Endothelial cell of umbilical vein (primary cell): ENCODE data around the gene COL9A1. TPM values are rescaled to one million over a fixed set of nuclear protein-coding genes. Genes with fewer than 3 reads are reported as not detected.

Experiments
- BruUV-seq: library from RNA; stranded (reverse); fragments of 400-500 nt; replicated peaks from 2 replicates; lab custom pipeline; 2021; lab: Mats Ljungman, UMichigan
- CTCF ChIA-PET: fragments of 300-600, 350-600 bp; sonication (Branson Sonifier 250); formaldehyde crosslinking; loops from one replicate; lab custom pipeline; 2021; ENCODE audit warnings: antibody characterized with exemption, inconsistent platforms; lab: Charles Lee
- POLR2A ChIA-PET: fragments of 300-600, 350-600 bp; sonication (Branson Sonifier 250); formaldehyde crosslinking; loops from one replicate; lab custom pipeline; 2021; ENCODE audit warnings: antibody characterized with exemption, inconsistent platforms; lab: Charles Lee
- DNase-seq: peaks from one replicate; pipeline ENCODE4 v3.0.0-alpha.2; 2011; ENCODE audit warnings: low read depth, low spot score
- FAIRE-seq: peaks from 2 replicates; lab custom pipeline; 2011; peaks lifted over from hg19 to GRCh38; lab: Jason Lieb, UNC
- H2AFZ ChIP-seq: 2 replicates; pipeline ENCODE4 v1.6.0; 2012; ENCODE audit warnings: low read depth, low read length, control low read depth, inconsistent platforms
- H3K27ac ChIP-seq: 2 replicates; pipeline ENCODE4 v1.5.1; 2011; ENCODE audit warnings: low read depth, mild to moderate bottlenecking, control low read depth, low read length, moderate library complexity; ENCODE audit not compliant: insufficient read depth
- H3K27me3 ChIP-seq, 2 experiments: 2 replicates each; pipeline versions ENCODE4 v1.6.0 to v1.6.1; 2011; ENCODE audit warnings: low read length in 2 of 2, mixed read lengths in 1 of 2; ENCODE audit not compliant: control insufficient read depth in 2 of 2, insufficient read depth in 2 of 2
- H3K36me3 ChIP-seq, 2 experiments: 2 replicates in 1 of 2; 3 replicates in 1 of 2; pipeline ENCODE4 v1.5.1; 2011; ENCODE audit warnings: low read length in 2 of 2, mild to moderate bottlenecking in 1 of 2, moderate library complexity in 1 of 2; ENCODE audit not compliant: control insufficient read depth in 2 of 2, insufficient read depth in 2 of 2; ENCODE audit errors: extremely low read depth in 1 of 2
- H3K4me1 ChIP-seq: 3 replicates; pipeline ENCODE4 v1.5.1; 2011; ENCODE audit warnings: mild to moderate bottlenecking, low read length; ENCODE audit not compliant: control insufficient read depth, insufficient read depth; ENCODE audit errors: extremely low read depth
- H3K4me2 ChIP-seq: 2 replicates; pipeline ENCODE4 v1.6.1; 2011; ENCODE audit warnings: low read length, control low read depth, mixed read lengths; ENCODE audit not compliant: insufficient read depth
- H3K4me3 ChIP-seq, 3 experiments: fragments of 200-600 bp in 1 of 3; sonication (generic), shearing (Covaris generic) in 1 of 3; replicated peaks in 1 of 3; 2 replicates each; pipeline ENCODE4 v1.5.1; 2011 to 2016; ENCODE audit warnings: control low read depth in 3 of 3, low read length in 3 of 3, mild to moderate bottlenecking in 2 of 3, inconsistent platforms in 1 of 3, low read depth in 1 of 3, moderate library complexity in 1 of 3; ENCODE audit not compliant: insufficient read depth in 1 of 3
- H3K79me2 ChIP-seq: 2 replicates; pipeline ENCODE4 v1.6.0; 2012; ENCODE audit warnings: low read length, inconsistent platforms; ENCODE audit not compliant: control insufficient read depth, insufficient read depth
- H3K9ac ChIP-seq: replicated peaks from 2 replicates; pipeline ENCODE3; 2011; ENCODE audit warnings: low read length, control low read depth; ENCODE audit not compliant: insufficient read depth; ENCODE audit errors: extremely low read depth
- H3K9me1 ChIP-seq: replicated peaks from 3 replicates; pipeline ENCODE4 v1.6.0; 2011; ENCODE audit warnings: mild to moderate bottlenecking, low read length; ENCODE audit not compliant: control insufficient read depth, insufficient read depth; ENCODE audit errors: extremely low read depth
- H3K9me3 ChIP-seq: replicated peaks from 2 replicates; pipeline ENCODE4 v1.5.1; 2012; ENCODE audit warnings: low read length, inconsistent platforms; ENCODE audit not compliant: control insufficient read depth, insufficient read depth
- H4K20me1 ChIP-seq: replicated peaks from 2 replicates; pipeline ENCODE3; 2011; ENCODE audit warnings: mild to moderate bottlenecking, low read length; ENCODE audit not compliant: control insufficient read depth, insufficient read depth; ENCODE audit errors: extremely low read depth
- EZH2 ChIP-seq: IDR thresholded peaks from 2 replicates; pipeline ENCODE4 v1.6.1; 2012; ENCODE audit warnings: borderline replicate concordance, low read depth, mild to moderate bottlenecking, moderate library complexity, low read length, inconsistent platforms; ENCODE audit not compliant: severe bottlenecking
- FOS ChIP-seq: IDR thresholded peaks from 2 replicates; pipeline ENCODE4 v1.6.1; 2011; ENCODE audit warnings: mild to moderate bottlenecking, low read length, moderate library complexity, borderline replicate concordance; ENCODE audit not compliant: insufficient read depth
- GATA2 ChIP-seq: IDR thresholded peaks from 2 replicates; pipeline ENCODE4 v1.7.0; 2011; ENCODE audit warnings: low read depth, mild to moderate bottlenecking, moderate library complexity, mixed read lengths, low read length; ENCODE audit not compliant: insufficient read length, insufficient read depth
- JUN ChIP-seq: IDR thresholded peaks from 2 replicates; pipeline ENCODE4 v1.6.1; 2011; ENCODE audit warnings: borderline replicate concordance, low read depth; ENCODE audit not compliant: insufficient read length, insufficient read depth
- MAX ChIP-seq: IDR thresholded peaks from 2 replicates; pipeline ENCODE4 v1.6.1; 2011; ENCODE audit not compliant: insufficient read depth, insufficient read length
- MYC ChIP-seq: IDR thresholded peaks from one replicate; pipeline ENCODE4 v1.6.1; 2011; ENCODE audit warnings: mild to moderate bottlenecking, low read depth, low read length
- POLR2A ChIP-seq: IDR thresholded peaks from 2 replicates; pipeline ENCODE4 v1.6.1; 2012; ENCODE audit warnings: low read depth, mild to moderate bottlenecking, control low read depth, low read length
- POLR2AphosphoS5 ChIP-seq: IDR thresholded peaks from 2 replicates; pipeline ENCODE4 v1.6.1; 2012; ENCODE audit warnings: low read depth, mild to moderate bottlenecking, control low read depth, low read length, moderate library complexity; ENCODE audit not compliant: insufficient read depth
- dilution Hi-C: fragments of 300-500 bp; cut with MboI; formaldehyde crosslinking; loops from one replicate; pipeline ENCODE4 v1.15.0; 2019; ENCODE audit warnings: low sequenced_read_pairs; ENCODE audit not compliant: extremely low pct_ligation_motif_present
- intact Hi-C: fragments of 100-400 bp; cut with micrococcal nuclease; formaldehyde crosslinking; loops from one replicate; pipeline ENCODE4 v1.10.0; 2022
- polyA plus RNA-seq, 4 experiments: library from polyadenylated mRNA; depleted of rRNA in 3 of 4; stranded (reverse) in 3 of 4; unstranded in 1 of 4; fragments of >200 nt; gene quantifications; 2 replicates each; pipeline versions ENCODE4 v1.2.1 to v1.2.3, GENCODE V29; 2011 to 2012; ENCODE audit warnings: missing spikeins in 1 of 4
- total RNA-seq: library from RNA; stranded (reverse); gene quantifications from 2 replicates; pipeline ENCODE4 v1.2.3, GENCODE V29; 2021
- TF ChIP-seq, protein P1 (sequence below), 2 donors: IDR thresholded peaks; 1 replicate in 1 of 2; 2 replicates in 1 of 2; pipeline ENCODE4 v1.5.1; 2011; ENCODE audit warnings: low read length in 2 of 2, mild to moderate bottlenecking in 2 of 2, moderate library complexity in 2 of 2, control low read depth in 1 of 2, inconsistent platforms in 1 of 2, low read depth in 1 of 2; ENCODE audit not compliant: insufficient read depth in 1 of 2; ENCODE audit errors: extremely low read depth in 1 of 2

COL9A1 gene
- total and polyA plus RNA-seq, 2 donors (not counting 3 experiments of a cell fraction or from before 2014, with no cell fraction given), result not detected

DNA sequence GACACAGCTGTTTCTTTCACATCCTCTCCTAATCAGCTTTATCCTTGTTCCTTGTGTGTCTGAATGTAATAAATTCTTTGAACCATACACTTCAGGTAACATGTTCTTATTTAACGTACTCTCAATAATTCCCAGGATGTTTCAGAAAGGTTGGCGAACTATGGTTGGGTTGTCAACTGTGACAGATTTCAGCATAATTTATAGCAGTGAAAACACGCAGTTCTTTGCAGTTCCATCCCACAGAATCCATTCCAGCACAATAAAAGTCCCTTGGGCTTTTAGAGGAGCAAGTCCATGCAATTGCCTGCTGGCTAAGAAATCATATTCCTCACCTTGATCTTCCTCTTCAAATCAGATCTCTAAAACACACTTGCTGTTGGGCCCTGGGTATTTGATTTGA lies 119.3 kb downstream of the COL9A1 start:
- BruUV-seq, result no TSS peak
- H3K9me3 ChIP-seq, result no peaks in the 10 kb centered on the region
- TF ChIP-seq EZH2, result no peak
- H3K4me1 ChIP-seq, result no peaks in the 10 kb centered on the region
- H2AFZ ChIP-seq, result no peak overlapping the region
- POLR2A ChIA-PET, result no interaction called here
- DNase-seq, result no peak
- no peak overlapping the region for H3K9ac ChIP-seq
- no peak overlapping the region for H3K27ac ChIP-seq
- no peak for FAIRE-seq
- H3K27me3 ChIP-seq, result no peaks in the 10 kb centered on the region
- no peak overlapping the region for H3K4me3 ChIP-seq
- dilution Hi-C loops, result no loop called here
- H3K9me1 ChIP-seq, result no peaks in the 10 kb centered on the region
- no peaks in the 10 kb centered on the region for H4K20me1 ChIP-seq
- intact Hi-C loops, result no loop called here
- CTCF ChIA-PET, result no interaction called here
- no peaks in the 10 kb centered on the region for H3K36me3 ChIP-seq
- H3K79me2 ChIP-seq, result no peaks in the 10 kb centered on the region
- no peak overlapping the region for H3K4me2 ChIP-seq

GRCh38 chr6:70180901-70181599 lies 121.8 kb downstream of the COL9A1 start:
- no peak for FAIRE-seq
- POLR2A ChIA-PET, result no interaction called here

More at GRCh38 chr6:70180901-70181599, 121.8 kb downstream of the COL9A1 start:
- no peaks in the 10 kb centered on the region for H3K4me1 ChIP-seq
- H2AFZ ChIP-seq, result no peak overlapping the region
- no peaks in the 10 kb centered on the region for H4K20me1 ChIP-seq
- no peaks in the 10 kb centered on the region for H3K27me3 ChIP-seq
- H3K9me3 ChIP-seq, result no peaks in the 10 kb centered on the region
- H3K36me3 ChIP-seq, result no peaks in the 10 kb centered on the region
- intact Hi-C loops, result no loop called here
- no peak overlapping the region for H3K9ac ChIP-seq
- H3K27ac ChIP-seq, result no peak overlapping the region
- CTCF ChIA-PET, result no interaction called here
- no peaks in the 10 kb centered on the region for H3K9me1 ChIP-seq
- H3K79me2 ChIP-seq, result no peaks in the 10 kb centered on the region
- no peak for DNase-seq
- H3K4me3 ChIP-seq, result no peak overlapping the region
- dilution Hi-C loops, result no loop called here
- TF ChIP-seq MYC (no peak), FOS (no peak), POLR2AphosphoS5 (no peak), POLR2A (no peak), JUN (no peak), EZH2 (no peak), MAX (no peak), GATA2 (no peak)
- TF ChIP-seq, protein P1, sequence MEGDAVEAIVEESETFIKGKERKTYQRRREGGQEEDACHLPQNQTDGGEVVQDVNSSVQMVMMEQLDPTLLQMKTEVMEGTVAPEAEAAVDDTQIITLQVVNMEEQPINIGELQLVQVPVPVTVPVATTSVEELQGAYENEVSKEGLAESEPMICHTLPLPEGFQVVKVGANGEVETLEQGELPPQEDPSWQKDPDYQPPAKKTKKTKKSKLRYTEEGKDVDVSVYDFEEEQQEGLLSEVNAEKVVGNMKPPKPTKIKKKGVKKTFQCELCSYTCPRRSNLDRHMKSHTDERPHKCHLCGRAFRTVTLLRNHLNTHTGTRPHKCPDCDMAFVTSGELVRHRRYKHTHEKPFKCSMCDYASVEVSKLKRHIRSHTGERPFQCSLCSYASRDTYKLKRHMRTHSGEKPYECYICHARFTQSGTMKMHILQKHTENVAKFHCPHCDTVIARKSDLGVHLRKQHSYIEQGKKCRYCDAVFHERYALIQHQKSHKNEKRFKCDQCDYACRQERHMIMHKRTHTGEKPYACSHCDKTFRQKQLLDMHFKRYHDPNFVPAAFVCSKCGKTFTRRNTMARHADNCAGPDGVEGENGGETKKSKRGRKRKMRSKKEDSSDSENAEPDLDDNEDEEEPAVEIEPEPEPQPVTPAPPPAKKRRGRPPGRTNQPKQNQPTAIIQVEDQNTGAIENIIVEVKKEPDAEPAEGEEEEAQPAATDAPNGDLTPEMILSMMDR (IDR thresholded peaks at IDR 0.05; ENCODE audit: extremely low read depth in 1 of 2, insufficient read depth in 1 of 2, low read depth in 1 of 2, low read length in 2 of 2), result no peak
- H3K4me2 ChIP-seq, result no peak overlapping the region
- BruUV-seq, result no TSS peak
